Pancreas (tissue), 10 donors: ENCODE measurements around the gene PHF21A. TPM values are rescaled to one million over a fixed set of nuclear protein-coding genes. Genes with fewer than 3 reads are reported as not detected.

Experiments
- ATAC-seq, 4 donors: fragments of 200-7000 bp; cut with Tn5 transposase; one replicate each; pipeline versions ENCODE4 v1.8.0 to v1.9.1; 2020; ENCODE audit warnings: mild to moderate bottlenecking in 4 of 4, moderate library complexity in 4 of 4
- DNase-seq, 6 donors: peaks; one replicate each; pipeline ENCODE4 v3.0.0-alpha.2; 2020
- FAIRE-seq: peaks from 2 replicates; lab custom pipeline; 2012; peaks lifted over from hg19 to GRCh38; lab: Jason Lieb, UNC
- H3K27ac ChIP-seq, 4 donors: fragments of 200-600 bp; sonication (generic); 1 replicate in 3 of 4; 2 replicates in 1 of 4; pipeline versions ENCODE4 v1.5.0 to v1.8.0; 2020
- H3K27me3 ChIP-seq, 4 donors: fragments of 200-600 bp; one replicate each; pipeline ENCODE4 v1.8.0; 2021
- H3K36me3 ChIP-seq, 3 donors: fragments of 200-600 bp; sonication (generic) in 1 of 3; one replicate each; pipeline versions ENCODE4 v1.5.0 to v1.8.0; 2020 to 2021
- H3K4me1 ChIP-seq, 3 donors: fragments of 200-600 bp; one replicate each; pipeline ENCODE4 v1.8.0; 2021
- H3K4me3 ChIP-seq, 4 donors: fragments of 200-600 bp; sonication (generic) in 2 of 4; one replicate each; pipeline versions ENCODE4 v1.5.0 to v1.8.0; 2020 to 2021
- H3K9me3 ChIP-seq, 4 donors: fragments of 200-600 bp; one replicate each; pipeline ENCODE4 v1.8.0; 2021
- CTCF ChIP-seq, 4 donors: fragments of 200-600 bp; sonication (generic) in 3 of 4; IDR thresholded peaks; one replicate each; pipeline versions ENCODE4 v1.5.0 to v1.8.0; 2021; ENCODE audit warnings: antibody characterized with exemption in 4 of 4
- WGBS, 2 donors: extraction: QIAGEN DNeasy Blood & Tissue Kit; methylation state at CpG; one replicate each; pipeline ENCODE4 v1.1.7; 2013; 5-methylcytosine and 5-hydroxymethylcytosine counted together
- intact Hi-C, 3 donors: fragments of 100-400 bp; cut with DNase I; formaldehyde crosslinking; loops; one replicate each; pipeline versions ENCODE4 v1.11.1 to v1.14.2; 2022
- polyA plus RNA-seq, 2 donors: library from polyadenylated mRNA; stranded (reverse); fragments of 200-250 nt; gene quantifications; one replicate each; pipeline ENCODE4 v1.2.3, GENCODE V29; 2013
- total RNA-seq, 6 donors: library from RNA; stranded (reverse); fragmentation: NEBNext Ultra II Directional in 4 of 6; extraction: Animal tissue kit (Norgen Biotek cat#: 25700) in 4 of 6; gene quantifications; one replicate each; pipeline versions ENCODE4 v1.2.1 to v1.2.4, GENCODE V29; 2021 to 2023
- donor health status: healthy with polysubstance abuse.
- donor health status: DM: no; HTN: no; CAD: no; lungs with moderate emphysema.
- donor health status: DM: no; HTN: no; CAD: no.
- donor health status: control.
- donor health status: control.
- donor health status: Bipolar disorder and iron deficiency.
- donor health status: DM: yes; HTN: yes; CAD: no.
- donor health status: DM: no; HTN: no; CAD: no.
- donor health status: DM: no; HTN: no; CAD: no.
- donor health status: DM: yes; HTN: yes; CAD: no.

PHF21A gene
- total and polyA plus RNA-seq, 8 donors: 11.4 to 30.3 (median 14.4) TPM

DNA sequence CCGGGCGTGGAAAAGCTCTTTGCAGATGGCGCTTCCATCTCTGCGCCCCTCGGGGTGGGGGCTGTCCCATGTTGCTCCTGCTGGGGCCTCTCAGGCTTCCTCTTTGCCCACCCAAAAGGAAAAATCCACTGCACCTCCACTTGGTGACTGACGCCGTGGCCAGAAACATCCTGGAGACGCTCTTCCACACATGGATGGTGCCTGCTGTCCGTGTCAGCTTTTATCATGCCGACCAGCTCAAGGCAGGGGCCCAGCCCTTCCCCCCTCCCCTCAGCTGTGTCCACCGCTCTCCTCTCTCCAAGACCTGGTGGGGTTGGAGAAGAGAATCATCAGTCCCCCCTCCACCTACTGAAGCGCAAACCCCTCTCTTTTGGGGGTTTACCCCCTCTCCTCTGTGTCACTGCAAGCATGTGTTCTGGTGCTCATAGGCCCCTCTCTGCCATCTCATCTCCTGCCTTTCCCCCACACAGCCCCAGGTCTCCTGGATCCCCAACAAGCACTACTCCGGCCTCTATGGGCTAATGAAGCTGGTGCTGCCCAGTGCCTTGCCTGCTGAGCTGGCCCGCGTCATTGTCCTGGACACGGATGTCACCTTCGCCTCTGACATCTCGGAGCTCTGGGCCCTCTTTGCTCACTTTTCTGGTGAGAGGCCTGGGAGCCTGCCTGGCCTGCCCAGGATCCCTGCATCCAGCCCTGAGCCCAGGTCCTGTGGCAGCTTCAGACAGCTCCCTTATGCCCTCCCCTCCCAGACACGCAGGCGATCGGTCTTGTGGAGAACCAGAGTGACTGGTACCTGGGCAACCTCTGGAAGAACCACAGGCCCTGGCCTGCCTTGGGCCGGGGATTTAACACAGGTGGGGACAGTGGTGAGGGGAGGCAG is 197.0 kb downstream of the PHF21A start:
- Histone ChIP-seq H3K27me3 (no peaks in the 10 kb centered on the region), H3K4me3 (no peak overlapping the region), H3K36me3 (peaks cover 0 to 8% (median 0%) of the 10 kb centered on the region in 3 donors), H3K27ac (no peak overlapping the region), H3K4me1 (peaks cover 10 to 12% (median 11%) of the 10 kb centered on the region in 3 donors), H3K9me3 (no peaks in the 10 kb centered on the region)
- 83 to 84% methylated on average over 22 of the region's 22 CpGs for WGBS, 2 donors
- no peak for FAIRE-seq
- TF ChIP-seq CTCF (IDR thresholded peaks at IDR 0.05): no peak
- peak in 4 of 6 donors; percentile 15 to 68 (median 25) for DNase-seq
- ATAC-seq: no peak
- intact Hi-C loops: no loop called here

DNA sequence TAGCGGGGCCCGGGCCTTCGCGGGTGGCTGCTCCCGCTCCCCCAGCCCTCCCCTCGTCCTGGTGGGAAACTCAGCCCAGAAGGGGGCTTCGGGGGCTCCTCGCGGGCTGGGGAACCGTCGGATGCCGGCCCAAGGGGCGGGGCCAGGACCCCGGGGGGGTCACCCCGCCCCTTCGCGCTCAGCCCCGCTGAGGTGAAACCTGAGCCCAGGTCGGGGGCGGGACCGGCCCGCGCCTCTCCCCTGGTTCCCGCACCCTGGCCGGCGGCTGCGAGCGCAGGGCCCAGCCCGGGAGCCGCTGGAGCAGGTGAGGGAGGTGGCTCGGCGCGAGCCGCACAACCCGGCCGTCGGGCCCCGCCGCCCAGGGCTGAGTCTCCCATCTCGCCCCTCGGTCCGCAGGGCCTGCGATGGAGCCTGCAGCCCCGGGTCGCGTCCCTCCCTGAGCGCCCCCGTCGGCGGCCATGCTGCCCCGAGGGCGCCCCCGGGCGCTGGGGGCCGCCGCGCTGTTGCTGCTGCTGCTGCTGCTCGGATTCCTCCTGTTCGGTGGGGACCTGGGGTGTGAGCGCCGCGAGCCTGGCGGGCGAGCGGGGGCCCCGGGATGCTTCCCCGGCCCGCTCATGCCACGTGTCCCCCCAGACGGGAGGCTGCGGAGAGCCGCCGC is 198.7 kb downstream of the PHF21A start, which contains the start of gene LARGE2:
Gene LARGE2 (plus strand): TSS at position 232 of the 658 bp plus-strand sequence. CDS start 227 bp downstream, at position 459.
- Histone ChIP-seq H3K4me1 (peaks cover 10 to 12% (median 11%) of the 10 kb centered on the region in 3 donors), H3K36me3 (no peaks in the 10 kb centered on the region), H3K9me3 (no peaks in the 10 kb centered on the region), H3K27me3 (no peaks in the 10 kb centered on the region), H3K27ac (peak within 1 kb of the TSS; percentile 93 to 96 (median 94)), H3K4me3 (peak within 1 kb of the TSS; percentile 31 to 70 (median 67))
- intact Hi-C loops: no loop called here
- ATAC-seq (peak; percentile 67 to 76 (median 68)), DNase-seq (peak; percentile 82 to 94 (median 88)), FAIRE-seq (no peak)
- TF ChIP-seq CTCF (IDR thresholded peaks at IDR 0.05): no peak
- 0% methylated on average over 37 to 73 of the region's 73 CpGs for WGBS, 2 donors

DNA sequence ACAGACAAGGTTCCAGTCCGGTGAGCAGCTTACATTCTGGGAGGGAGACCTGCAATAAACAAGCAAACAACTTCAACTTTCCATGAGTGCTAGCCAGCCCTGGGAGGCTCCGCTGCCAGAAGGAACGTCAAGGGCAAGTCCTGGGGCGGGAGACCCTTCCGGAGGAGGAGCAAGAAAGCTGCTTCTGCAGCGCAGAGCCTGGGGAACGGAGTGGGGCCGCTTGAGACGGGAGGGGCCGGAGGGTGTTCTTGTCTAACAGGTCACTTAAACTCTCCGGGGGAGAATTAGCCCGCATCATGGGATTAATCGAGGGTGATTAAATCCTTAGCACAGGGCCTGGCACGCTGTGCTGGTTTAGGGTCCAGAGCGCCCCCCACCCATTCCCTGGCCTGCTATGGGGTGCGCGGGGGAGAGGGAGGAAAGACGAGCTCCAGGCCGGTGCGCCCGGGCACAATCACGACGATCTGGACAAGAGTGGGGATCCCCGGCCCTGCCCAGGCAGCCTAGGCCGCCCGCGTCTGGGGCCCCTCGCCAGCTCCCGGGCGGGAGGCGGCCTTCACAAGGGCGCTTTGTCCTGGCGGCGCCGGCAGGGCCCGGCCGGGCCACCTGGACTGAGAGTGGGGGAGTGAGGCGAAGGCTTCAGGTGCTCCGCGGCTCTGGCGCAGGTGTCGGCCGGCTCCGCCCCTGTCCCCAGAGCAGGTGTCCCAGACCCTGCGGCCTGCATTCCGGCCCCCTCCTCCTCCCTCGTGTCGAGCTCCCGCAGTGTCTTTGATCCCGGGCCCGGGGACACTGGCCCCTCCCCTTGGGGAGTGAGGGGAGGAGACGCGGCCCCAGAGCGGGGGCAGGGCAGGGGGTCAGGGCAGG is 199.5 kb downstream of the PHF21A start:
- intact Hi-C loops: no loop called here
- DNase-seq (peak; percentile 89 to 98 (median 95)), FAIRE-seq (no peak), ATAC-seq (peak; percentile 68 to 75 (median 74))
- WGBS, 2 donors: 6 to 8% methylated on average over 32 to 54 of the region's 54 CpGs
- Histone ChIP-seq H3K9me3 (no peaks in the 10 kb centered on the region), H3K27ac (peak overlapping the region; percentile 93 to 96 (median 94)), H3K4me1 (peaks cover 13 to 16% (median 13%) of the 10 kb centered on the region in 3 donors), H3K4me3 (peak overlapping the region; percentile 31 to 70 (median 67)), H3K27me3 (no peaks in the 10 kb centered on the region), H3K36me3 (no peaks in the 10 kb centered on the region)
- no peak for TF ChIP-seq CTCF (IDR thresholded peaks at IDR 0.05)

DNA sequence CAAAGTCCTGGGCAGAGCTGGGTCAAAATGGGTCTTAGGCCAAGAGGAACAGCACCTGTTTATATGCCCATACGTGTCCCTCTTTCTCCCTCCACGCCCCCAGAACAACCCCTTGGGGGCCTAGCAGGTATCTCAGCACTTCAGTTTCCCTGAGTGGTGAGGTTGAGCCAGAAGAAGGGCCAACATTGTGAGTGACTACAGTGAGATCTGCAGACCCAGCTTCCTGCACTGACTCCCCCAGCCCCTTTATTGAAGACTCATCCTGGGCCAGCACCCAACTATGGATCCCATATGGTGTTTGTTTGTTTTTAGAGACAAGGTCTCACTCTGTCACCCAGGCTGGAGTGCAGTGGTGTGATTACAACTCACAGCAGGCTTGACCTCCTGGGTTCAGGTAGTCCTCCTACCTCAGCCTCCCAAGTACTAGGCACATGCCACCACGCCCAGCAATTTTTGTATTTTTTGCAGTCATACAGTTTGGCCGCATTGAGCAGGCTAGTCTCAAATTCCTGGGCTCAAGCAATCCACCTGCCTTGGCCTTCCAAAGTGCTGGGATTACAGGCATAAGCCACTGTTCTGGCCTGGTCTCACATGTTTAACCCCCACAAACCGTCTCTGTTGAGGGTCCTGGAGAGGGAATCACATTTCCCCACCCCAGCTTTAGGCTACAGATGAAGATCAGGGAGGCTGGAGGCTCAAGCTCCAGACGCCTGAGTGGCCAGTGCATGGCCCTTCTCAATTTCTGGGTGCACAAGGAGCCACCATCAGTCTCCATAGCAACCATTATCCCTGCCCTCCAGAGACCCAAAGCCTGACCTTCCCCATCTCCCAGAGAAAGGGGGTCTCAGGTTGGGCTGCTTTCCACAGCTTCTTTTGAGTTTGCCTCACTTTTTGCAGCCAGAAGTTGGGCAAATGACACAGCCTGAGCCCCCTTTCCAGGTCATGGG is 200.4 kb downstream of the PHF21A start:
- TF ChIP-seq CTCF (IDR thresholded peaks at IDR 0.05): no peak
- ATAC-seq (no peak), DNase-seq (peak in 5 of 6 donors; percentile 8 to 45 (median 15)), FAIRE-seq (no peak)
- H3K4me1 ChIP-seq: peaks cover 18 to 21% (median 19%) of the 10 kb centered on the region in 3 donors
- H3K4me3 ChIP-seq: peak overlapping the region in 1 of 4 donors; percentile 70
- no peaks in the 10 kb centered on the region for H3K27me3 ChIP-seq
- intact Hi-C loops: no loop called here
- H3K9me3 ChIP-seq: no peaks in the 10 kb centered on the region
- H3K36me3 ChIP-seq: no peaks in the 10 kb centered on the region
- H3K27ac ChIP-seq: peak overlapping the region; percentile 93 to 96 (median 94)
- 83 to 84% methylated on average over 6 of the region's 6 CpGs for WGBS, 2 donors
